Astrocyte (in vitro differentiated cells and primary cell): Measurements from ENCODE around the gene TCF20.

Source experiments
- CTCF ChIP-seq: IDR thresholded peaks from 2 replicates; pipeline ENCODE4 v1.5.1; 2011; ENCODE audit warnings: low read depth, mild to moderate bottlenecking, inconsistent platforms, low read length, moderate library complexity; ENCODE audit not compliant: insufficient read depth
- EZH2 ChIP-seq: IDR thresholded peaks from 2 replicates; pipeline ENCODE4 v1.6.1; 2012; ENCODE audit warnings: mild to moderate bottlenecking, low read length, inconsistent platforms; ENCODE audit not compliant: insufficient read depth

- TF ChIP-seq CTCF (no peak), EZH2 (no peak)
Measured at GRCh38 chr22:42275970-42276369, 5.5 kb upstream of the TCF20 start.
